Measurements from ENCODE around the gene CCDC85C.

GRCh38 chr14:99601361-99601831, 2.6 kb downstream of the CCDC85C start:
- TF ChIP-seq POLR2AphosphoS5 (IDR thresholded peaks at IDR 0.05) (no peak), CTCF (IDR thresholded peaks at IDR 0.05 in 8 of 11, conservative IDR thresholded peaks at IDR 0.05 in 3 of 11) (no peak)

All from spleen (tissue), 7 donors.